ENCODE results near the gene EPB41L5.
"Not testable (repeated sequence)": the region's sequence is repeated elsewhere in the genome, so short reads cannot be mapped to it uniquely, and the experiment has no call there.

EPB41L5 gene

GRCh38 chr2:120103723-120104467 is 91.0 kb downstream of the EPB41L5 start:
- no peak for DNase-seq

DNA sequence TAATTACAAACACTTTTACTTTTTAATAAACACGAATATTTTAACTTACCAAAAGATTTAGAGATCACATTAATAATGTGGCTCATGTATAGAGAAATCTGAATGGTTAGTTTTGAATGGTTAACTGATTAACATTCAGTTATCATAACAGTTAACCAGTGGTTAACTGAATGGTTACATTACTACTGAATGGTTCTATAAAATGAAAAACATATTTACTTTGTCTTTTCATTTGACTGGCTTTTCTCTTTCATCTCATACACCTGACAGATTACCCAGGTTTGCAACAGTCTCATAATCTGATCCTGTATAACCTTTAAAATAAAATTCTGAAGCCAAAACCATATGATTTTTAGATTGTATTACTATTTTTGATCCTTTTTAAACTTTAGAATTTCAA is 91.9 kb downstream of the EPB41L5 start:
- no peak for DNase-seq

DNA sequence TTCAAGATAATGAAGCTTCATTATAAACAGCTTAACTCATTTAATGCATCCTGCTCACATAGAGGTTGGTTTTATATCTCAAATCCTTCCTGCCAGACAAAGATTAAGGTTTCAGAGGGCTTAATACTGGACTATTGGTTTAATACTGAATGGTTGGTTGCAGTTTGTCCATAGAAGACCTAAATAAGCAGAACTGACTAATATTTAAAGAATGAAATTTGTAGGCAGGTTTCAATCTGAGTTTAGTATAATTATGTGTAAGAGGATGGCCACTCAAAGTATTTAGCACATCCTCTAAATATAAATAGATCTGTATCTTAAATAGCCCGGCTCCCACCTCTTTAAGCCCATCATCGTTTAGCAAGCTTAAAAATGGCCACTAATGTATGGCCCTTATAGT is 92.5 kb downstream of the EPB41L5 start:
- DNase-seq: no peak

GRCh38 chr2:120108049-120108448 is 95.2 kb downstream of the EPB41L5 start:
- DNase-seq: no peak

GRCh38 chr2:120108749-120109148 is 95.9 kb downstream of the EPB41L5 start:
- no peak for DNase-seq

- DNase-seq: no peak
Observed at GRCh38 chr2:120109186-120110061, 96.5 kb downstream of the EPB41L5 start.

DNA sequence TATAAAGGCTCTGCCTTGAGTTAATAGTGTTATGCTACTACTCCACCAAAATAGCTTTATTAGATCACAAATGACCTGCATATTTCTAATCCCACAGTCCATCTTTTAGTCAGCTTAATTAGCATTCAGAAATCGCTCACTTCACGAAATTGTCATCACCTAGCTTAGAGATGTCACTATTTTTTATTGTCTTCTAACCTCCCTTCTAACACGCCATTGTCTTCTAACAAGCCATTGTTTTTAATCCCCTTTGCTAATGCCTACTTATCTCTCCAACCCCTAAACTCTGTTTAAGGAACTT is 97.1 kb downstream of the EPB41L5 start:
- no peak for DNase-seq

- no peak for DNase-seq
Observed at GRCh38 chr2:120110507-120110906, 97.6 kb downstream of the EPB41L5 start.

- no peak for DNase-seq
Observed at GRCh38 chr2:120111193-120111592, 98.3 kb downstream of the EPB41L5 start.

DNA sequence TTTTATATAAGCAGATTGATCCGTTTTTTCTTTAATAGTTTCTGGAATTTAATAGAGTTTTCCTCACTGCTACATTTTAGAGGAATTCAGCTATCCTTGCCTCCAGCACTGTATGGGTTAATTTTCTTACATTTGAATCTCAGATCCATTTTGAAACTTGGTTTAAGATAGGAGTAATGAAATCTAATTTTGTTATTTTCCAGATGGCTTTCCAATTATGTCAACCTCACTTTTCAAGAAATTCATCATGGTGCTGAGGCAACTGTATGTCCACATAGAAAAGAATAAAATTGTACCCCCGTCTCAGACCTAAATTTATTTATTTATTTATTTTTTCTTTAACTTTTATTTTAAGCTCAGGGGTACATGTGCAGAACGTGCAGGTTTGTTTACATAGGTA is 105.1 kb downstream of the EPB41L5 start:
- DNase-seq: no peak

- DNase-seq: no peak
Observed at GRCh38 chr2:120118471-120118870, 105.6 kb downstream of the EPB41L5 start.

- DNase-seq: not testable (repeated sequence)
Observed at GRCh38 chr2:120121337-120121736, 108.5 kb downstream of the EPB41L5 start.

- no peak for DNase-seq
Observed at GRCh38 chr2:120123090-120123489, 110.2 kb downstream of the EPB41L5 start.

DNA sequence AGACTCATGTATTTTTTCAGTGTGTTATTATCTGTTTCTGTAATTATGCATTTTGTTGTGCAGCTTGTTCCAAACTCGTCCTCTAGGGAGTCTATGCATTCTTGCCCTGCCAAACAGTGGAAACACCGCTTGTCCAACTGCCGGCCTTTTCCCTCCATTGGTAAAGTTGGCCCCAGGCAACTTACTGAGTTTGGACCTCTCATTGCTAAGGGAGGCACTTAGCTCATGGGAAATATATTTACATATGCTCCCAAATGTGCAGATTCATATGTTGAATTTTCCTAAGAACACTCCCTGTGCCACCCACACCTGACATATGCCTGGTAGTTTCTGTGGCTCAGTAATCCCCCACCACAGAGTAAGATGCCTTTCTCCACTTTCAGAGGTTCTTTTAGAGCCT is 112.3 kb downstream of the EPB41L5 start:
- no peak for DNase-seq

DNA sequence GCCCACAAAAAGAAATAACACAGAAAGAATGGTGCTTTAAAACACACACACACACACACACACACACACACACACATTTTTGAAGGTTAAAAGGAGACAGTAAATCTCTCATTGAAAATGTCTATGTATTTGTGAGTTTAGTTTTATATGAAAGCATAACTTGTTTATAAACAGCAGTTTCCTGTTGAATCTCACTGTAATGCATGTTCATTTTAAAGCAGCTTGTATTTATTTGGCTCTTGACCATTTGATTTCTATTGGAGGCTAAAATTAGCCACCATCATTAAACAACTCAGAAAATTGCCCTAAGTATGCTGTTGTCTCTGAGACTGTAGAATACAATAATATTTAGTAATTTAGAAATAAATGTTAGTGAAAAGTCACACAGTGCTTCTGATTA is 115.3 kb downstream of the EPB41L5 start:
- DNase-seq: no peak

DNA sequence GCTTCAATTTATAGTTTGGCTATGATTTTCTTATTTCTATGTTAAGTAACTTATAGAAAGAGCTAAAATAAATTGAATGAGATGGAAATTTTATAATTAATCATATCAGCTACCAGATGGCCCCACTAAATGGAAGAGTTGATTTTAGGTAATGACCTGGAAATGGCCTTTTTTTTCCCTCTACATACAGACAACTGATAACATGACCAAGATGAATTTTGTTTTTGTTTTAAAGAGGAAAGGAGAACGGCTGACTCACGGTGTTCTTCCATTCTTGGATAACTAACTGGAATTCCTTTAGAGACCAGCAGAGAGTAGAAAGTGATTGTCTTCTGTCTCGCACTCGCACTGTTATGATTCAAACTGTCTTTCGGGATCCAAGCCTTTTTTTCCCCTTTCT is 119.3 kb downstream of the EPB41L5 start:
- no peak for DNase-seq

DNA sequence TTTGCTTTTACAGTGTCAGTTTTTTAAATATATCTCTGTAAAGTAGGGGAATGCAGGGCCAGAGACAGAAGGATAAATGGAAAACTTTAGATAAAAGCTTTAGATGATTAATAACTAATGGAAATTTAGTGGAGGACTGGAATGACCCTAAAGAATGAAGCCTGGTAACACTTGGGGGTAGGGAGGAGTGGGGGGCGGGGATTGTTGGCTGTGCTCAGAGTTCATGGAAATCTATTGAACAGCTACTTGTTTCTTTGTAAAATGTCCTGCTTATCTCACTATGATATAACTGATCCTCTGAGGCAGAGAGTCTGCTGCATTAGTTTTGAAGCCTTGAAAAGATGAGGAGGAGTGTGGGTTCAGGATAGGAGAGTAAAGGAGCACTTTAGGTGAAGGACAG is 119.8 kb downstream of the EPB41L5 start:
- DNase-seq: no peak

GRCh38 chr2:120133572-120134244 is 120.8 kb downstream of the EPB41L5 start:
- DNase-seq: no peak

- DNase-seq: no peak
Observed at GRCh38 chr2:120134263-120134662, 121.4 kb downstream of the EPB41L5 start.

- DNase-seq: not testable (repeated sequence)
Observed at GRCh38 chr2:120135013-120135412, 122.1 kb downstream of the EPB41L5 start.

DNA sequence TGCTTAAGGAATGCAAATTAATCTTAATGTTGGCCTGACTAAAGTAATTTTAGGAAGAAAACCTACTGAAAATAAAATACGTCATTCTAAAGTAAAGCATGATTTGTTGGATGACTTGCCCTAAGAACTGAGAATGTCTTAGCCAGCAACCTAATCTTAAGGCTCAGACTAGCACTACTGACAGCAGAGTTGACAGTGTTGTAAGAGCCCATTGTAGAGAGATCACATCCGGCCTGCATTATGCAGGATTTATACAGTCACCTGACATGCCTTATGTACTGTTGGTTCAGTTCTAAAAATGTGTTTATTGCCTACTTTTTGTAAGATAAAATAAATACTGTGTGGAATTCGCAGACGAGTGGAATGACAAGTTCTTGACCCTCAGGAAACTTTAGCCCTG is 128.0 kb downstream of the EPB41L5 start:
- no peak for DNase-seq

DNA sequence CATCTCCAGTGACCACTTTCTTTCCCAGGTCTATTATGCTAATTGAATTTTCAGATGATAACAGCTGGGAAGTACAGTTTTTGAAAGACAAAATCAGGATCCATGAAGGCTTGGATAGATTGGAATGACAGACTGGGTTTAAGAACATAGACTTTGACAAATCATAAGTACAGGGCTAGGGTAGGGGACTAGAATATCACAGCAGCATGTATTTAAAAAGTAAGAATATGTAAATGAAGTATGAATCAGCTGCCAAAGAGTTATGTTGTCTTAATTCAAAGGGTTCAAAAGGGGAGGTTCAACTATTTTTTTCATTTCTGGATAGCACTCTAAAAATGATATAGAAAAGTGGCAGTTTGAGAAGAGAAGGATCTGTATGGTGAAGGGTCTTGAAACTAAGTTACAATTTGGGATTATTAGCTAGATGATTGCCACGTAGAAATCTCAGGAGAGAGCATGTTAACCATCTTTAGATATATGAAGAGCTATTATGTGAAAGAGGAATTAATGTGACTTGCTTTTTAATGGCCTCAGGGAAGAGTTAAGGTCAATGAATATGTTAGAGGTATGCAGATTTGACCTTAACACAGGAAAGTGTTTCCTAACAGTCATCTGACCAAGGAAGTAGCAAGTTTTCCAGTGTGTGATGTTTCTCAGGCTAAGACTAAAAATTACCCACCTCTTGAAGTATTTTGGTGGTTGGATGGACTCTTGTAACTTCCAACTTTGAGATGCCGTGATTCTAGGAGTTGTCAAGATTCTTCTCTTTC is 128.6 kb downstream of the EPB41L5 start:
- no peak for DNase-seq
